GM12801 (cell line): ENCODE results near the gene PAQR6.

ENCODE experiments used
- TF ChIP-seq, protein P1 (sequence below): IDR thresholded peaks from one replicate; pipeline ENCODE4 v1.5.1; 2011; ENCODE audit warnings: control low read depth; ENCODE audit not compliant: insufficient read length; ENCODE audit errors: extremely low read depth

The PAQR6 gene

DNA sequence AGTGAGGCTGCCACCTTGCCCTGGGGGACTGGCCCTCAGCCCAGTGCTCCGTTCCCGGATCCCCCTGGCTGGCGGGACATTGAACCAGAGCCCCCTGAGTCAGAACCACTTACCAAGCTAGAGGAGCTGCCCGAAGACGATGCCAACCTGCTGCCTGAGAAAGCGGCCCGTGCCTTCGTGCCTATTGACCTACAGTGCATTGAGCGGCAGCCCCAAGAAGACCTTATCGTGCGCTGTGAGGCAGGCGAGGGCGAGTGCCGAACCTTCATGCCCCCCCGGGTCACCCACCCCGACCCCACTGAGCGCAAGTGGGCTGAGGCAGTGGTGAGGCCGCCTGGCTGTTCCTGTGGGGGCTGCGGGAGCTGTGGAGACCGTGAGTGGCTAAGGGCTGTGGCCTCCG is 37.6 kb upstream of the PAQR6 start:
- TF ChIP-seq, protein P1, sequence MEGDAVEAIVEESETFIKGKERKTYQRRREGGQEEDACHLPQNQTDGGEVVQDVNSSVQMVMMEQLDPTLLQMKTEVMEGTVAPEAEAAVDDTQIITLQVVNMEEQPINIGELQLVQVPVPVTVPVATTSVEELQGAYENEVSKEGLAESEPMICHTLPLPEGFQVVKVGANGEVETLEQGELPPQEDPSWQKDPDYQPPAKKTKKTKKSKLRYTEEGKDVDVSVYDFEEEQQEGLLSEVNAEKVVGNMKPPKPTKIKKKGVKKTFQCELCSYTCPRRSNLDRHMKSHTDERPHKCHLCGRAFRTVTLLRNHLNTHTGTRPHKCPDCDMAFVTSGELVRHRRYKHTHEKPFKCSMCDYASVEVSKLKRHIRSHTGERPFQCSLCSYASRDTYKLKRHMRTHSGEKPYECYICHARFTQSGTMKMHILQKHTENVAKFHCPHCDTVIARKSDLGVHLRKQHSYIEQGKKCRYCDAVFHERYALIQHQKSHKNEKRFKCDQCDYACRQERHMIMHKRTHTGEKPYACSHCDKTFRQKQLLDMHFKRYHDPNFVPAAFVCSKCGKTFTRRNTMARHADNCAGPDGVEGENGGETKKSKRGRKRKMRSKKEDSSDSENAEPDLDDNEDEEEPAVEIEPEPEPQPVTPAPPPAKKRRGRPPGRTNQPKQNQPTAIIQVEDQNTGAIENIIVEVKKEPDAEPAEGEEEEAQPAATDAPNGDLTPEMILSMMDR = no peak

DNA sequence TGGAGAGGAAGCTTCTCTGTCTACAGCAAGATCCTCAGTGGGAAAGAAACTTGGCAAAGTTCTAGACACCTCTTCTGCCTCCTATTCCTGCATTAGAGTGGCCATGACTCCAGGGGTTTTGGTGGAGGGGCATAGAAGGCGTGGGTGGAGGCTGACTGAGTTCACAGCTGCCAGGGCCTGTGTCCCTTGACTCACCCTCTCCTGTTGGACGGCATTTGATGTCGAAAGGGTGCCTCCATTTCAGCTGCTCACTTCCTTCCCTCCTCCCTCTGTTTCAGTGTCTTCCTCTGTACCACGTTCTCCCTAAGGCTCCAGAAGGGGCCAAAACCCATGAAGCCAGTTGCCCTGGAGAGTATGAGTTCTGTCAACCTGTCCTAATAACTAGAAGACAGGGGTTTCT is 36.9 kb upstream of the PAQR6 start:
- TF ChIP-seq, protein P1 = no peak

DNA sequence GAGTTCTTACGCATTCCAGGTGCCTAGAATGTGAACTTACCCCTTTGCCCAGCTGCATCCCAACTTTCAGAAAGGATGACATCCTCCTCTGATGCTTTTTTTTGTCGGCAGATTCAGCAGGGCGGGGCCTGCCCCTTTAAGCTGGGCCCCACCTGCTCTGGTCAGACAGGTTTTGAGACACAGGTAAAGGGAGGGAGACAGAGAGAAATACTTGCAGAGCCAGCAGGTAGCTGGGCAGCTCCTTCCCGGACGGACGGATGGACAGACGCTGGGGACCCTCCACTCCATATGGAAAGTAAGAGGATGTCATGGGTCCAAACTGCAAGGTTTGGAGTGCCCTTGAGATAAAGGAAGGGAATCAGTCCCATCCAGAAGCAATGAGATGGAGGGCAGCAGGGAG is 36.3 kb upstream of the PAQR6 start, which contains the start of gene TMEM79:
TMEM79 (plus strand) TSS at position 214 of the 400 bp plus-strand sequence. CDS start 902 bp downstream, outside the sequence.
- TF ChIP-seq, protein P1 = no peak

DNA sequence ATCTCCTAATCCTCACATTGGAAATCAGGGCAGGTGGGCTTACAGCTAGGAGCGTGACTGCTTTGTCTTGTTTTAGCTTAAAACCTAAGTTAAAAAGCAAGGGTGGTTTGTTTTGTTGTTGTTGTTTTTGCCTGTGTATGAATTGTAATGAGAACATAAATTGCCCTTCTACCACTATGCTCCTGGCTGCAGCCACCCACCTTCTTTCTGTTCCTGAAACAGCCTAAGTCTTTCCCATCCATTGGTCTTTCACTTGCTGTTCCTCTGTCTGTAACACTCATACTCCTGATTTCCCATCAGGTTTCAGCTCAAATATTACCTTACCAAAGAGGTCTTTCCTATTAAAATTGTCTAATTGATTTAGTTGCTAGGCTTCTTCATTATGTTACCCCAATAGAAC is 35.7 kb upstream of the PAQR6 start:
- TF ChIP-seq, protein P1 = no peak

DNA sequence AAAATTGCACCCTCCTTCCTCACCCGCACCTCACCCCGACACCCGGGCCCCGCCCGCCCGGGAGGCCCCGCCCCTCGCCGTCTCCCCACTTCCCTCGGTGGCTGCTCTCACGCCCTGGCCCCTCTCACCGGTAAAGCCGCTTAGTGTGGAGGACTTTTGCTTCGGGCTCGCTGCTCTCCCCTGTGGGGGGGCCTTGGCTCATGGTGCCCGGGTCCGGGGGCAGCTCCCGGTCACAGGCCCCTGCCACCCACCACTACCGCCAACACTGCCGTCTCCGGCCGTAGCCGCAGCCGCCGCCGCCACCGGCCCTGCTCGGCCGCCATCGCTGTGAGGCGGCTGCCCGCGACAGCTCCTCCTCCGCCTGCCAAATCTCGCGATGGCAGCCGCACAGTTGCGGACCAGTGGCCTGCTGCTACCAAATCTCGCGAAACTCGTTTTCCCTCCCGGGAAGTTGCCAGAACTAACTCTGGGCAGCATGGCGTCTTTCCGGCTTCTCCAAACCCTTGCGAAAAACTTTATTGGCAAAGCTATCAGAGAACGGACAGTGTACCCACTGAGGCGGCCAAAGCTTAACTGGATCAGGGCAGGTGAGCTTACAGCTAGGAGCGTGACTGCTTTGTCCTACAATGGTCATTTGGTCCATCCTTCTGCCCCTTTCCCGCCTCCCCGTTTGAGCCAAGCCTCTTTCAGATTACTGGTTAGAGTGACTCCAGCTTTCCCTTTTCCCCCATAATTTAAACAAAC is 34.8 kb upstream of the PAQR6 start, which contains the start of gene SMG5:
SMG5 (minus strand) TSS at position 347 of the 744 bp plus-strand sequence; CDS start at position 202, 145 bp downstream.
- TF ChIP-seq, protein P1 = no peak

DNA sequence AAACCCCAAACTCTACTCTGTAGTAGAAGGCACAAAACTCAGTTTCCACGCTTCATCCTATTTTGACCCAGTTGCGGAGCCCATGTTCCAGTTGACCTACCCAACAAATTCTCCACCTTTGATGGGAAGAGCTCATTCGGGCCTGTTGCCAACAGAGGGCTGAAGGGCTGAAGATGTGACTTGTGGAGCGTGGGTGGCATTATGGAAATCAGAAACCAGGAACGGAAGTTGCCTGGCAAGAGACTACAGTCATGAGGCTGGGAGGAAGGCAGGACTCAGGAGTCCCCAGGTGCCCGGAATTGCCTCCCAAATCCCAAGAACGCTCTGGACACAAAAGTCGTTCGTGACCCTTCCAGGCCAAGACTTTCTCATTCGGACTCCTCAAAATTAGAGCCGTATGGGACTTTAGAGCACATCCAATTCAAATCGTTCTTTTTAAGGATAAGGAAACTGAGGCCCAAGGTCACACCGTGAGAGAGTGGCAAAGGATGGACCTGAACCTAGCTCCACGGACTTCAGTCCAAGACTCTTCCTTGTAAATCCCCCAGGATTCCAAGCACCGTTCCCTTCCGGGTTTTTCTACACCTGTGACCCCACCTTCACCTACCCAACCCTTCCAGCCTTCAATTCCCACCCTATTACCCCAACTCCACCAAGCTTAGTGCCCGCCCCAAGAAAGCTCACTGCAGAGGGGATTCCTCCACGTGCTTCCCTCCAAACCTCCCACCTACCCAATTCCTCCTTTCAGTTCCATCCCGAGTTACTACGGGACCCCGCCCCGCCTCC is 34.0 kb upstream of the PAQR6 start:
- TF ChIP-seq, protein P1 = no peak

DNA sequence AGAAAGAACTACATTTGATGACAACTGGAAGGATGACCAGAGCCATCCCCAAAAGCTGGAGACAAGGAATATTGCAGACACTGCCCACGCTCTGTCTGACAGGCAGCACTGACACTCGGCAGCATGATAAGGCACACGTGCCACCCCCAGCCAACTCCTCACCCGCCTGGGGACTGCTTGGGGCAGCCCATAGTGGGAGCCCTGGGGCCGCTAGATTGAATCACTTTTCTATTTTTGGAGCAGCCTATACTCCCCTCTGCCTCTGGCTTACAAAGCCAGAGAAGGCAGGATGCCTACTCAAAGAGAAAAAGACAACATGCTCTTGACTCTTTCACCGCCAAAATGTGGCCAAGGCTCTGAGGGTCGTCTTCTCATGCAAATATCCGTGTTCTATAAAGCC is 33.4 kb upstream of the PAQR6 start:
- TF ChIP-seq, protein P1 = no peak
